GM19043 (cell line): ENCODE measurements around the gene PTOV1.

Experiments
- ATAC-seq: cut with Tn5 transposase; IDR thresholded peaks from one replicate; pipeline ENCODE4 v1.9.1; 2021; ENCODE audit warnings: low read depth; ENCODE audit not compliant: unreplicated experiment

The PTOV1 gene

DNA sequence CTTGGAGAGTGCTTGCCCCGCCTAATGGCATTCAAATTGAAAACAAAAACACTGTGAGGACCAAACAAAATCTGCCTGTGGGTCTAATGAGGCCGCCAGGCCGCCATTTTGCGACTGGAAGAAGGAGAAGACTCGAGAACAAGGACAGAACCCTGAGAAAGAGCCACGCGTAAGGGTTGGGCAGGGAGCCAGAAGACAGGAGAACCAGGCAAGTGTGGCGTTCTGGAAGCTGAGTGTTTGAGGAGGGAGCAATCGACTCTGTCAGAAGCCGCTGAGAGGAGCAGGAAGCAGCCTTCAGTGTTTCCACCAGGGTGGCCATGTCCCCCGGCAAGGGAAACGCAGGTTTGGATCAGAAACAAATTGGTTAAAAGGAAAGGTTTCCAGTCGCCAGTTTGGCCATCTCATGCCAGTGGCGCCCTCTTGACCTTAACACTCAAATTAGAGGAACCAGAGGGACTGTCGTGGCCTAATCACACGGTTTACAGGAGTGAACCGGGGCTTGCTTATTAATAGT, 10.2 kb upstream of the PTOV1 start:
- ATAC-seq = no peak

DNA sequence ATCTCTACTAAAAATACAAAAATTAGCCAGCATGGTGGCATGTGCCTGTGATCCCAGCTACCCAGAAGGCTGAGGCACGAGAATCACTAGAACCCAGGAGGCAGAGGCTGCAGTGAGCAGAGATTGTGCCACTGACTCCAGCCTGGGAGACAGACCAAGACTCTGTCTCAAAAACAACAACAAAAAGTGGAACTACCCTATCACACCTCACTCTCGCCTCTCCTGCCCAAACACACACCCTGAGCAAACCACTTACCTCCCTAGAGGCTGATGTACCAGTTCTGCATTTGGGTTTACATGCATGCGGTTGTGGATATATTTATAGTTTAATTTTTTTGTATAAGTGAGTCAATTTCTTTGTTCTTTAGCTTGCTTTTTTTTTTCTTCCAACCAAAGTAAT, 7.7 kb upstream of the PTOV1 start:
- no peak for ATAC-seq

DNA sequence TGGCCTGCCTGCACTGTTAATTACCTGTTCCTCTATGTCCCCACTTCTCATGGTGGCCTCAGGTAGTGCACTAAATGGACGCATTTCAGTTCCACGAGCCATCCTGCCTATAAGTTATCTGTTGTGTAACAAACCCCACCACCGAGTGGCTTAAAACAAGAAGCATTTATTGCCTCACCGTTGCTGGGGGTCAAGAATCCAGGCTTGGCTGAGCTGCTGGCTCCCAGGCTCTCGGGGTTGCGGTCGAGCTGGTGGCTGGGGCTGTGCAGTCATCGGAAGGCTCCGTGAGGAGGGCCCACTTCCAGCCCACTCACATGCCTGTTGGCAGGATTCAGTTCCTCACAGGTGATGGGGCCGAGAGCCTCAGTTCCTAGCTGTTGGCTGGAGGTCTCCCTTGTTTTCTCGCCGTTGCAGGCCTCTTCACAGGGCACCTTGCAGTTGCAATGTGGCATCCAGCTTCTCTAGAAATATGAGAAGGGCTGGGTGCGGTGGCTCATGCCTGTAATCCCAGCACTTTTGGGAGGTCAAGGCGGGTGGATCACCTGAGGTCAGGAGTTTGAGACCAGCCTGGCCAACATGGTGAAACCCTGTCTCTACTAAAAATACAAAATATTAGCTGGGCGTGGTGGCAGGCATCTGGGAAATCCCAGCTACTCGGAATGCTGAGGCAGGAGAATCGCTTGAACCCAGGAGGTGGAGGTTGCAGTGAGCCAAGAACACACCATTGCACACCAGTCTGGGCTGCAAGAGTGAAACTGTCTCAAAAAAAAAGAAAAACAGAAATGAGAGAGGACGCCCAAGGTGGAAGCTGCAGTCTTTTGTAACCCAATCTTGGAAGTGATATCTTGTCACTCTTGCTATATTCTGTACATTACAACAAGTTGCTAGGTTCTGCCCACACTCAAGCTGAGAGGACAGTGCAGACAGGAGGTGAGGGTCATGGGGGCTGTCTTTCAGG, 6.5 kb upstream of the PTOV1 start:
- no peak for ATAC-seq

DNA sequence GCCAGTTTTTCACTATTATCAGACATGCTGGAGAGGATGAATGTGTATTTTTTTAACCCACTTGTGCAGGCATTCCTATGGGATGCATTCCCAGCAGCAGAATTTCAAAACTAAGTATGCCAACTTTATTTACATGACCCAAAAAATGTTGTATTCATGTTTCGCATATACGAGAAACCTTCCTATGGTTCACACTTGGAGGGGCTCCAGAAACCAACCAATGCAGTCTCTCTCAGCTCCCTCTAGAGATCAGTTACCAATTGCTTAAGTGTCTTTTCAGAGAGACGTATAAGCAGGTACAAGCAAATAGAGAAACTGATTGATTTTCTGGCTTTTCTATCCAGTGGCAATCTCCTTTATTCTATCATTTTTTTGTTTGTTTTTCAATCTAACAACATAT, 5.5 kb upstream of the PTOV1 start:
- no peak for ATAC-seq

DNA sequence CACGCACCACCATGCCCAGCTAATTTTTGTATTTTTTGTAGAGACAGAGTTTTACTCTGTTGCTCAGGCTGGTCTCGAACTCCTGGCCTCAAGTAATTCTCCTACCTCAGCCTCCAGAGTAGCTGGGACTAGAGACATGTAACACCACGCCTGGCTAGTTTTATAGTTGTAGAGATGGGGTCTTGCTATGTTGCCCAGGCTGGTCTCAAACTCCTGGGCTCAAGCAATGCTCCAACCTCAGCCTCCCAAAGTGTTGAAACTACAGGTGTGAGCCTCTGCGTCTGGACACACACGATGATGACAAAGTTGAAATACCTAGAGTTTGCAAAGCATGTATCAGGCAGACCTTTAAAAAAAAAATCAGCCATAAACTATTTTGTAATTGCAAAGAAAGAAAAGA, 4.6 kb upstream of the PTOV1 start:
- no peak for ATAC-seq

DNA sequence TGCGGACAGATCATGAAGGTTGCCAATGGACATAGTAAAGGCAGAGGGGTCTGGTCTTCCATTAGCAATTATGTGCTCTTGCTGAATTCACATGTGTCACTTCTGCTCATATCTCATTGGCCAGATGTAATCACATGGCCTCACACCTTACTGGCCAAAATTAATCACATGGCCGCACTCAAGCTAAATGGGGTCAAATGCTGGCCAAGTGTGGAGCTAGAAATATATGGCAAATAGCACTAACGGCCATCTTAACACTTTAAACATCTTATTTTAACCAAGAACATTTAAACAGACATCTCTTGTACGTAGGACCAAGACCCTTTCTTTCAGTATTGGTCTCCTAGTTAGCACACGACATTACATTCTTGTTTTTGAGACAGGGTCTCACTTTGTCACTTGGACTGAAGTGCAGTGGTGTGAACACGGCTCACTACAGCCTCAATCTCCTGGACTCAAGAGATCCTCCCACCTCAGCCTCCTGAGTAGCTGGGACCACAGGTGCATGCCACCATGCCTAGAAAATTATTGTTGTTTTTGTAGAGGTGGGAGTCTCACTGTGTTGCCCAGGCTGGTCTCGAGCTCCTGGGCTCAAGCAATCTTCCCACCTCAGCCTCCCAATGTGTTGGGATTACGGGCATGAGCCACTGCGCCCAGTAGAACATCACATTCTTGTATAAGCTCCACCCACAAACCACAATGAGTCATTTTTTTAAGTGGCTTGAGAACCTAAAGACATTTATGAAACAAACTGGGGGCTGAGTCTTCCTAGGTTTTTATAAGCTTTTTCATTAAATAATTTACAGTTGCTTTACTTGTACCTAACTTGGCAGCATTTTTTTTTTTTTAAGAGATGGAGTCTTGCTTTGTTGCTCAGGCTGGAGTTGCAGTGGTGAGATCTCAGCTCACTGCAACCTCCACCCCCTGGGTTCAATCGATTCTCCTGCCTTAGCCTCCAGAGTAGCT, 2.9 kb upstream of the PTOV1 start:
- ATAC-seq = no peak

DNA sequence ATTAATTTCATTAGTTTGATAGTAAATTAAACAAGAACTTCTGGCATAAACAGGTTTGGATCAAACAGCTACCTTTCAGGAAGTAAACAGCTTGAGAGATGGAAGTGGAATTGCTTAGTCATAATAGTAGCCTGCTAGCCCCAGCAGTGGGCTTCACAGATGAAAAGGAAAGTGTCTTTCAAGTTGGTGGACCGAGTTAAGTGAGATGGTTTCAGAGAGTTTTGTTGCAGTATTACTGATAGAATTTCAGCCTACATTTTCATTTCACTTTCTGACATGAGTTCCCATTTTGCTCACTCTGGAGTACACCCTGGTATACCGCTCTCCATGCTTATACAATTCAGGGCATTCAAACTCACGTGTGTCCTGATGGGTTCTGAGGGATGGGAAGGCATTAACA, 2.0 kb upstream of the PTOV1 start:
- ATAC-seq = no peak

DNA sequence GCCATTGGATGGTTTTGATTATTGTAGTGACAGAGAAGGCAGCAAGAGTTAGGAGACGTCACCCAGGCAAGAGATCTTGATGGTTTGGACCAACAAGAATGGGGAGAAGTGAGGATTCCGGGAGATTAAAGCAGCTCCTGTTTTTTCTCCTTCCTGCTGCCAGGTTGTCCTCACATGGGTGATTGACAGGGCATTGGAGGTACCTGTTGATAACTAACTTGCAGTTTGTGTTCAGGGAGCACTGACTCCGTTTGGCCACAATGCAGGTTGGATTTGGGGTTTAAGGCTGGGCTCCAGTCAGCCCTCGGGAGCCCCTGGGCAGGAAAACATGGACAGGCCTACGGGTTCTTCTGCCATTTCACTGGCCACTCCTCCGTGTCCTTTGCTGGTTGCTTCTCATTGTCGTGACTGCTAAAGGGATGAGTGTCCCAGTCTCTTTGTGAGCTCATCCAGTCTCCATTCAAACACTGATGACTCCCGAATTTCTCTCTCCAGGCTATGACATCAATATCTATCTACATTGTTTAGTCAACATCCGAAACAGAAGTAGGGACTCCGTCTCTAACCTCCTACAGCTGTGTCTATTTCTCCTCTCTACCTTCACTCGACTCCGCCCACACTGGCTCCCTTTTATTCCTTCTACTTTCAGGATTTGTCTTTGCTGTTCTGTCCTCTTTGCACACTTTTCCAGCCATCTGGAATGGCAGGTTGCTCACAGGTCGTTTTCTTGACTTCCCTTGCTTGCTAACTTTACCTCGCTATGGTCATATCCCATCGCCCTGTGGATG, 1.3 kb upstream of the PTOV1 start:
- ATAC-seq = no peak

DNA sequence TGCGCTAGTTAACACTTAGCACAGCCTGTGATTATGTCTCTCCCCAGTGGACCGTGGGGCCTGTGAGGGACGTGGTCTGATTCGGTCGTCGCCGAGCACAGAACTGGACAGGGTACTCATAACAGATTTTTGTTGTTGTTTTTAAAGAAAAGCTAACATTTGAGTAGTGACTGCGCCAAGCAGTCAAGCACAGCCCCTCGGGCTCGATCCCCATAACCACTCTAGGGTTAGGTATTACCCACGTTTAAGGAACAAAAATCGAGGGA, 805 bp upstream of the PTOV1 start:
- no peak for ATAC-seq

DNA sequence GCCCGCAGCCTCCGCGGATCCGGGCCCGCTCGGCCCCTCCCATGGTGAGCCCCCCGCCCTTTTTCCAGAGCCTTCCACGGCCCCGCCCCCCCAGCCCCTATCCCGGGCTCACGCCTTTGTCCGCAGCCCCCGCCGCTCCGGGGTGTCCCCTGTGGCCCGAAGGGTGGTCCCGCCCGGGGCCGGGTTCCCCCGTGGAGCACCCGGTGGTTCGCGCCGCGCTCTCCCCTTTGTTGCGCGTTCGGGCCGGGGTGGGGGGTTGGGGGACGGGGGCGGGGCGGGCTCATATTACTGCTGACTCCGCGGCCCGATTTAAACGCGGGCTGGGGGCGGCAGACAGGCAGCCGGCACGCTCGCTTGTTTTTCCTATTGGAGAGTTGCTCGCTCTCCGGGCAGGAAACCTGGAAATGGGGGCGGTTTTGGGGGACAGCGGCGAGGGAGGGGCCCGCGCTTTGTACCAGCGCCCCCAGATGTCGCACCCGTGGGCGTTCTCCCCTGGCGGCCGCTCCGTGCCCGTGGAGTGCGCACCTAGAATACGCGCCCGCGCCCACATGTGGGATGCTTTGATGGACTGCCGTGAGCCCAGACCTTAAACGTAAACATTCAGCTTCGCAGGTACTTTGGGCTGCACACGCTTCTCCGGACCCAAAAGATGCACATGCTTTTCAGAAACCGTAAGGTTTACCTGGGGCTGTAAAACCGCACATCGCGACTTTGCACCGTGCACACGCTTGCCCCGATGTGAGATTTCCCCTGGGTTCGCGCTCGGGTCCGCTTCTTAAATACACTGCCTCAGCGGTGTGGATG, 699 bp downstream of the PTOV1 start:
- no peak for ATAC-seq

DNA sequence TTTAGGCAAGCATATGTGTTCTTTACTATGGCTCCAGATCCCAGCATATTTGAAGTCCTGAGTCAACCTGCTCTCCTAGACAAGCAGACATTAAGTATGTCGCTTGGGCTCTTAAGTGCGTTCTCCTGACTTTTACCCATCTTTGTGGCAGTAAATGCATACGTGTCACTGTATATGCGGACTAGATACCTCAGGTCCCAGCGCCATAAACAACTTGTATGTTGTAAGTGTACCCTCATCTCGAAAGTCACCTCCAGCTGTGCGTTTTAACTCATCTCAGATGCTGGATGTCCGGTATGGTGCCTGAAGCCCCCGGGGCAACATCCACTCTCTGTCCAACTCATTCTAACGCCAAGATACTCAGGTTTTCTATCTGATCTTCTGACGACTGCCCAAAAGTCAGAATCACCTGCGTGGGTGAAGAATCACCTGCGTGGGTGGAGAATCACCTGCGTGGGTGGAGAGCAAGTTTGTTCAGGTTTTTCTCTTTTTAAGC, 1.7 kb downstream of the PTOV1 start:
- no peak for ATAC-seq

DNA sequence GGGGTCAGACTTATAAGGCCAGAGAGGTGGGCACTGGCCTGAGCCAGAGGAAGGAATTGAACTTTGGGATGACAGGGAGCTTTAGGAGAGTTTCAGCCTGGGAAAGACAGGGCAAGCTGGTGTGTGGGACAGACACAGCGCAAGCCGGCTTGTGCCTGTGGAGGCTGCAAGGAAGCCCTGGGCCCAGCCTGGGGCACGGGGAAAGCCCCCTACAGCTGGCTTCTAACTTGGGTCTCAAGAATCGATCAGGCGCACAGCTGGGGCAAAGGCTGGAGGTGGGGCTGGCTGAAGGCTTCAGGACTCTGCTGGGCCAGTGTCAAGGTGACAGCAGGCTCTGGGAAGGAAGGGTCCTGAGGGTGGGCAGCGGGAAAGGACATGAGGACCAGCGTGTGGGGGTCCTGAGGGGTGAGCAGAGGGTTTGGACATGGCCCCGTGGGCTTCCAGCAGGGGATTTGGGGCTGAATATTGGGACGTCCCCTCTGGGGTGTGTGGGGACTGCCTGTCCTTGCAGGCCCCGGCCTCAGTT, 3.0 kb downstream of the PTOV1 start:
- ATAC-seq = no peak

DNA sequence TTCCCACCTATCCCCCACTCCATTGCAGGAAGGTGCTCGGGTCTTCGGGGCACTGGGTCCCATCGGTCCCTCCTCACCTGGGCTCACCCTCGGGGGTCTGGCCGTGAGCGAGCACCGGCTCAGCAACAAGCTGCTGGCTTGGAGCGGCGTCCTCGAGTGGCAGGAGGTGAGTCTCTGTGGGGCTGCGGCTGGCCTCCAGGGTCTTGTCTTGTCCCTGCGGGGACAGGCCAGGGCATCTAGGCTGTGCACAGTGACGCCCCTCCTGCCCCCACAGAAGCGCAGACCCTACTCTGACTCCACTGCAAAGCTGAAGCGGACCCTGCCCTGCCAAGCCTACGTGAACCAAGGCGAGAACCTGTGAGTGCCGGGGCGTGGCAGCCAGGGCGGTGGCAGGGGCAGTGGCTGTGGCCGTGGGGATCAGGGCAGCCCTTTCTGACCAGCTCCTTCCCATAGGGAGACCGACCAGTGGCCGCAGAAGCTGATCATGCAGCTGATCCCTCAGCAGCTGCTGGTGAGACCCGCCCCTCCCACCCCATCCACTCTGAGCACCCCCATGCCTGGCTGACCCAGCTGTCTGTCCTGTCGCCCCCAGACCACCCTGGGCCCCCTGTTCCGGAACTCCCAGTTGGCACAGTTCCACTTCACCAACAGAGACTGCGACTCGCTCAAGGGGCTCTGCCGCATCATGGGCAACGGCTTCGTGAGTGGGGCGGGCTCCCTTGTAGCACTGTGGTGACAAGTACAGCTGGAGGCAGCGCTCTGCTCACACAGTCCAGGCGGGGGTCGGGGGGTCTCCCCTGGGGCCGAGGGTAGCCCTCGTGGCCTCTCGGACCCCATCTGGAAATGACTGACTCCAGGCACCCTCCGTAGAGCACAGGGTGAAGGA, 3.7 kb downstream of the PTOV1 start:
- ATAC-seq = no peak

DNA sequence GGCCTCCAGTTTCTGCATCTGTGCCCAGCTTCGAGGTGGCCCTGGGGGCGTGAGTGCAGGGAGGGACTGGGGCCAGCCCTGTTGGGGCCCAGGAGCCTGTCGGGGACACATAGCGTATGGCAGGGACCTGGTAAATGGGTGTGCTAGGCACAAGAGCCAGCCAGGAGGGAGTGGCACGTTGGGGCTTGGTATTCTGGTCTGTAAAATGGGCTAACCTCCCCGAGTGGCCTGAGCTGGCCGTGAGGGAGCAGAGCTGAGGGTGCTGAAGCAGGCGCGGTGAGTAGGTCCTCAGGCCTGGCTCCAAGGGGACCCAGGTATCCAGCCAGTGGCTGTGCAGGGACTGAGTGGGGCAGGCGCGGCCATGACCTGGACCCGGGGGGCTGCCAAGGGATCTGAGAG, 4.3 kb downstream of the PTOV1 start:
- ATAC-seq = no peak

DNA sequence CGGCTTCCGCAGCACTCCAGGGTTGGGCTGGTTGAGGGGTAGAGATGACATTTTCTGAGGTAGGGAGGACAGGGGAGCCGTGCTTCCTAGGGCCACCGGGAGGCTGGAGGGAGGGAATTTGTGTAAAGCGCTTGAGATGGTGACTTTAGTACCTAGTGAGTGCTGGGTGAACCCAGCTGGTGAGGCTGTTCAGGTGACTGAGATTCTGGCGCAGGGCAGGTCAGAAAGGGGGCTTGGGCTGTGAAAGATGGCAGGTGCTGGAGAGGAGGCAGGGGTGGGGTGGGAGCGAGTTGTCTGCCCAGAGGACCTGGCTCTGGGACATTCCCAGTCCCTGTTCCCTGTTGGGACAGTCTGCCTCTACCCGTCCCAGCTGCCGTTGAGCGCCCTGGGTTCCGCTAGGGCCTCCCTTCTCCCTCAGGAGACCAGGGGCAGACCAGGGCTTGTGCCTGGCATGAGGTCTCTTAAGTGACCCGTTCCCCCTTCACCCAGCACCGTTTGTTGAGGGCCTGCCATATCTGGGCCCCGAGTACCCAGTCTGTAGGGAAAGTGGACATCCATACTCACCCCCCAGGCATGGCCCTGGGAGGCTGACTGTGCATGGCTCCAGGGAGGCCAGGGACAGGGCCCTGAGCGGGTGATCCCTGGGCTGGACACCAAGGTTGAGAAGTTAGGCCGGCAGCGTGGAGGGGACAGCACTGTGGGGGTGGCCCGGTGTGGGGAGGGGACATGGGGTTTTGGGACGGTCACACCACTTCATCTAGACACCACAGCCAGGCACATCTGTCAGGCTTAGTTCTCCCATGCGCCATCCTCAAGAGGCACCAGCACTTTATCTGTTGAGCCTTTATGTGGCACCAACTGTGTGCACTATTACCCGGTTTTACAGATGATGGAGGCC, 5.0 kb downstream of the PTOV1 start:
- no peak for ATAC-seq

DNA sequence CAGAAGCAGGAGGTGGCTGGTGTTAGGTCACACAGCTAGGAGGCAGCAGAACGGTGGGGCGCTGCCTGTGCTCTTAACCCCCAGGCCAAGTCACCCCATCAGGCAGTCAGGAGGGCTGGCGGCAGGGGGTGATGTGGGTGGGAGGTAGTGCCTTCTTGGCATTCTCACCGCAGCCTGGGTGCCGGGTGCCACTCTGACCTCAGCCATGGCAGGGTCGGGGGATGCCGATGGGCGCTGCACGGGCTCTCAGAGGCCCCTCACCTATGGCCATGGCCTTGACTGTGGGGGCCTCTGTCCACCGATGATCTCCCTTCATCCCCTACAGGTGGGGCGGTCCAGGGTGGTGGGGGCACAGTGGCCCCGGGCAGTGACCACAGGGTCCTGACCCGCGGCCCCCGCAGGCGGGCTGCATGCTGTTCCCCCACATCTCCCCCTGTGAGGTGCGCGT, 5.6 kb downstream of the PTOV1 start:
- ATAC-seq = no peak

DNA sequence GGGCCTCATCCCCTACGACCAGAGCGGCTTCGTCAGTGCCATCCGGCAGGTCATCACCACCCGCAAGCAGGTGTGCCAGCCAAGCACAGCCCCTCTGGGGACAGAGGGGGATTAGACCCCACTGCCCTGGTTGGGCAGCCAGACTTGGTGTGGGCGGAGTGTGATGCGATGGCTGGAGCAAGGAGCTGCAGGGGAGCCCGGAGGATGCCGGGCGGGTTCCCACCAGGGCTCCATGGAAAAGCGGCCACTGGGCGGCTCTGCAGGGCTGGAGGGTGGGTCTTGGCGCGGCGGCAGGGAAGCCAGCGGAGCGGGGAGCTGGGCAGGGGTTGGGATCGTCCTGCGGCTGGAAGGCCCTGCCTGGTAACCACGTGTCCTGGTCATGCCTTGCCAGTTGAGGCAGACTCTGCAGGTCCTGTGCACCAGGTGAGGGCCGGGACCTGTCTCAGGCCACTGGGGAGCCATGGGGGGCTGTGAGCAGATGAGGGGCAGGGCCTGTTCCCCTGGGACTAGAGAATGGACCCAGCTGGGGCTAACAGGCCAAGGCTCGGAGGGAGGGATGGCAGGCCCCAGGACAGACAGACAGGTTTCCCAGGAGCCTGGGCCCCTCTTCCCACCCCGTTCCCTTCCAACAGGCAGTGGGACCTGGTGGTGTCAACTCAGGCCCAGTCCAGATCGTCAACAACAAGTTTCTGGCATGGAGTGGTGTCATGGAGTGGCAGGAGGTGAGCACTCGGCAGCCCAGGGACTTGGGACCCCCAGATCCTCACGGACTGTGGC, 6.3 kb downstream of the PTOV1 start:
- ATAC-seq = no peak
